Upper lobe of left lung (tissue), 6 donors: ENCODE results near the gene ARHGAP26. TPM values are rescaled to one million over a fixed set of nuclear protein-coding genes. Genes with fewer than 3 reads are reported as not detected.

Source experiments
- ATAC-seq, 2 donors: fragments of 200-7000 bp; cut with Tn5 transposase; one replicate each; pipeline ENCODE4 v1.9.1; 2022; ENCODE audit warnings: mild to moderate bottlenecking in 2 of 2, moderate library complexity in 2 of 2; ENCODE audit not compliant: low FRiP score in 2 of 2
- DNase-seq, 2 donors: peaks; one replicate each; pipeline ENCODE4 v3.0.0-alpha.2; 2019 to 2020
- H3K27ac ChIP-seq, 4 donors: fragments of 200-600 bp; sonication (generic); one replicate each; pipeline ENCODE4 v1.5.1; 2016 to 2019
- H3K27me3 ChIP-seq, 4 donors: fragments of 200-600 bp; sonication (generic); one replicate each; pipeline ENCODE4 v1.5.1; 2017 to 2019
- H3K36me3 ChIP-seq, 4 donors: fragments of 200-600 bp; sonication (generic); one replicate each; pipeline ENCODE4 v1.5.1; 2016 to 2019
- H3K4me1 ChIP-seq, 4 donors: fragments of 200-600 bp; sonication (generic); one replicate each; pipeline ENCODE4 v1.5.1; 2018 to 2019
- H3K4me3 ChIP-seq, 4 donors: fragments of 200-600 bp; sonication (generic); one replicate each; pipeline ENCODE4 v1.5.1; 2017 to 2019; ENCODE audit warnings: mild to moderate bottlenecking in 2 of 4, moderate library complexity in 1 of 4
- H3K9me3 ChIP-seq, 4 donors: fragments of 200-600 bp; sonication (generic); one replicate each; pipeline ENCODE4 v1.5.1; 2018 to 2019
- EP300 ChIP-seq, 4 donors: sonication (generic); formaldehyde crosslinking; IDR thresholded peaks; one replicate each; pipeline ENCODE4 v1.5.1; 2017; ENCODE audit warnings: antibody characterized with exemption in 4 of 4, control low read depth in 2 of 4
- POLR2A ChIP-seq, 4 donors: fragments of 450-650 bp; IDR thresholded peaks; one replicate each; pipeline ENCODE4 v1.5.1; 2016 to 2017; ENCODE audit warnings: antibody characterized with exemption in 4 of 4, mild to moderate bottlenecking in 2 of 4
- POLR2AphosphoS5 ChIP-seq, 2 donors: sonication (generic); formaldehyde crosslinking; IDR thresholded peaks; one replicate each; pipeline ENCODE4 v1.5.1; 2017; ENCODE audit warnings: antibody characterized with exemption in 2 of 2
- WGBS, 2 donors: methylation state at CpG; one replicate each; pipeline ENCODE4 v1.1.5; 2017 to 2018; 5-methylcytosine and 5-hydroxymethylcytosine counted together
- total RNA-seq, 6 donors: library from RNA; depleted of rRNA in 4 of 6; stranded (reverse); fragments of >200 nt in 4 of 6; gene quantifications; one replicate each; pipeline versions ENCODE4 v1.1.0 to v1.2.1, GENCODE V29; 2016 to 2021
- TF ChIP-seq, protein P1 (sequence below), 6 experiments: fragments of 450-650 bp in 4 of 6; fragments of 200-600 bp in 2 of 6; sonication (generic) in 2 of 6; IDR thresholded peaks; one replicate each; pipeline ENCODE4 v1.5.1; 2016 to 2019; ENCODE audit warnings: antibody characterized with exemption in 6 of 6
- donor health status: DM: no; HTN: no; CAD: no; lungs with moderate emphysema.
- donor health status: DM: no; HTN: yes; CAD: no; lungs with severe emphysema.

Gene ARHGAP26
- total RNA-seq, 6 donors from 2014 or later, result 34.9 to 90.1 (median 38.9) TPM

DNA sequence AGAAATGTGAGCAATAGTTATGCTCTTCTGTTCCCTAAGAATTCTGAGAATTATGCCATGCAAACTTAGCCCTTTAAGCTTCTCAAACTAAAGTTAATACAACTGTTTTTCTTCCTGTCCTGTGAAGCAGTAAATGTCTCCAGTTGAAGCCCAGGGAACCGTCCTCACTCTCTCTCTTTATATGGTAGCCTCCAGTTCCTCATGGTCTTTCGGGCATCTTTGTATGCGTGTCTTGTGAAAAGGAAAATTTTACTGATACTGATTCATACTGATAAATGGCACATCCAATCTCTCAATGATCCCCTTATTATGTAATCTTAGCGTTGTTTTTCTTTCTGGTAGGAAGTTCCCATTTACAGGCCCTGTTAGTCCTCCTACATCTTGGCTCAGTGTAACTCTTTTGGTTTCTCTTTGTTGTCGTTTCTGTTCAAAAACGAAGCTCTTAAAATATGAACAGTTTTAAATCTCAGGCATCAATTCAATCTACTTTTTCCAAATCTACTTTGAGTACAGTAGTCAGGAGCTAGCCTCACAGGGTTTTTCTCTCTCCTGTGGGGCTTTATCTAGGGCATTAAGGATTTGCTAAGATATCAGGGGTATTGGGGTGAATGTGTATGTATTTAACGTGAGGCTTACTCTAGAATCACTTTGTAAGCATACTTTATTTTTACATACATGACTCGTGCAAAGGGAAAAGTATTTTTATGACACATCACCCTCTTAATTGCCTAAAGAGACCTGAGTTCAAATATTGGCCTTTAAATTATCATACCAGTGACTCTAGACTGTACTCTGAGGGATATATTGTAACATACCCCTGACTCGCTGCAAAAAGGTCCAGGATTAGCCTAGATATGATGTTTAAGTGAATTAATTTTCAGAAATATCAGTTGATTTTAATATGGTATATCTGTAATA, 375.3 kb downstream of the ARHGAP26 start:
- Histone ChIP-seq H3K27ac (peak overlapping the region in 3 of 4 donors; percentile 8 to 48 (median 13)), H3K4me1 (peaks cover 4 to 25% (median 13%) of the 10 kb centered on the region in 4 donors), H3K4me3 (no peak overlapping the region), H3K36me3 (peaks cover 0 to 23% (median 5%) of the 10 kb centered on the region in 4 donors), H3K27me3 (no peaks in the 10 kb centered on the region), H3K9me3 (no peaks in the 10 kb centered on the region)
- TF ChIP-seq POLR2AphosphoS5 (IDR thresholded peaks at IDR 0.05) (no peak), POLR2A (IDR thresholded peaks at IDR 0.05) (no peak), EP300 (IDR thresholded peaks at IDR 0.05) (no peak)
- TF ChIP-seq, protein P1, sequence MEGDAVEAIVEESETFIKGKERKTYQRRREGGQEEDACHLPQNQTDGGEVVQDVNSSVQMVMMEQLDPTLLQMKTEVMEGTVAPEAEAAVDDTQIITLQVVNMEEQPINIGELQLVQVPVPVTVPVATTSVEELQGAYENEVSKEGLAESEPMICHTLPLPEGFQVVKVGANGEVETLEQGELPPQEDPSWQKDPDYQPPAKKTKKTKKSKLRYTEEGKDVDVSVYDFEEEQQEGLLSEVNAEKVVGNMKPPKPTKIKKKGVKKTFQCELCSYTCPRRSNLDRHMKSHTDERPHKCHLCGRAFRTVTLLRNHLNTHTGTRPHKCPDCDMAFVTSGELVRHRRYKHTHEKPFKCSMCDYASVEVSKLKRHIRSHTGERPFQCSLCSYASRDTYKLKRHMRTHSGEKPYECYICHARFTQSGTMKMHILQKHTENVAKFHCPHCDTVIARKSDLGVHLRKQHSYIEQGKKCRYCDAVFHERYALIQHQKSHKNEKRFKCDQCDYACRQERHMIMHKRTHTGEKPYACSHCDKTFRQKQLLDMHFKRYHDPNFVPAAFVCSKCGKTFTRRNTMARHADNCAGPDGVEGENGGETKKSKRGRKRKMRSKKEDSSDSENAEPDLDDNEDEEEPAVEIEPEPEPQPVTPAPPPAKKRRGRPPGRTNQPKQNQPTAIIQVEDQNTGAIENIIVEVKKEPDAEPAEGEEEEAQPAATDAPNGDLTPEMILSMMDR (IDR thresholded peaks at IDR 0.05), result no peak
- peak in 1 of 2 donors; percentile 36 for ATAC-seq
- no peak for DNase-seq
- WGBS, 2 donors, result 61 to 65% methylated on average over 9 of the region's 9 CpGs

DNA sequence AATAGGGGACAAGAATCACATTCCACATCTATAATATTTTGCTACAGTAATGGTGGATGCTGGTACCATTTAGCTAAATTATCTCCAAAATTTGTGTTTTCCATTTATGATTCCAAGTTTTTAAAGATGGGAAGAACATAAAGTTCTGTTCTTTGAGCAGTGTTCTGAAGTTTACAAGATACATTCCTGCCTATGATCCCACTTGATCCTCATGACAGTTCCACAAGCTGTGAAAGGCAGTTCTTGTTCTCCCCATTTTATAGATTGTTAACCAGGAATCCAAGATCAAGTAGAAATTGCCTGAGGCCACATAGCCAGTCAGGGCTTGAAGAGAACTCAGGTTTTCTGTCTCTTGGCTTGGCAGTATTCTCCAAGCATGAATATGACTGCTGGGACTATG, 376.0 kb downstream of the ARHGAP26 start:
- H3K4me1 ChIP-seq, result peaks cover 4 to 18% (median 11%) of the 10 kb centered on the region in 4 donors

DNA sequence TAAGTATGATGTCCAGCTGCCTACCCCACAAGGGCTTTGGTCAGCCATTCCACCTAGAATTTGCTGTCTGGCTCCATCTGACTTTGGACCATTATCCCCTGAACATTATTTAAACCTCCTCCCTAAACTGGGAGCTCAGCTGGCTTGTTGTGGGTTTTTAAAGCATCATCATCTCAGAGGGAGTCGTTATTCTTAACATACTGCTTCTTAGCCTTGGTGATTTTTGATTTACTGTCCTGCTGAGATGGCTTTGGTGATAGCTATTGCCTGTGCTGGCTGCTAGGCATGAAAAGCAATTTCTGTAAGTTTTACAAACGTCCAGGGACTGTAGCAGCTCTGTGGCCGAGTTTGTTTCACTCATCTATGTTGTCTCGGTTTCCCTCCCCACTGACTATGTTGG, 377.2 kb downstream of the ARHGAP26 start:
- no peaks in the 10 kb centered on the region for H3K9me3 ChIP-seq
- TF ChIP-seq POLR2AphosphoS5 (IDR thresholded peaks at IDR 0.05), result no peak
- TF ChIP-seq, protein P1 (IDR thresholded peaks at IDR 0.05), result no peak
- no peak for TF ChIP-seq POLR2A (IDR thresholded peaks at IDR 0.05)
- TF ChIP-seq EP300 (IDR thresholded peaks at IDR 0.05), result no peak
- 80 to 96% methylated on average over 3 to 4 of the region's 4 CpGs for WGBS, 2 donors
- no peak overlapping the region for H3K4me3 ChIP-seq
- peaks cover 0 to 29% (median 5%) of the 10 kb centered on the region in 4 donors for H3K36me3 ChIP-seq
- H3K27me3 ChIP-seq, result no peaks in the 10 kb centered on the region
- H3K4me1 ChIP-seq, result peaks cover 4 to 15% (median 10%) of the 10 kb centered on the region in 4 donors
- ATAC-seq (no peak), DNase-seq (no peak)
- H3K27ac ChIP-seq, result peak overlapping the region in 2 of 4 donors; percentile 26

More for the DNA sequence above, 376.0 kb downstream of the ARHGAP26 start:
- no peak for ATAC-seq
- TF ChIP-seq POLR2A (IDR thresholded peaks at IDR 0.05) (no peak), POLR2AphosphoS5 (IDR thresholded peaks at IDR 0.05) (no peak), EP300 (IDR thresholded peaks at IDR 0.05) (peak in 1 of 4 donors; percentile 11)
- Histone ChIP-seq H3K9me3 (no peaks in the 10 kb centered on the region), H3K36me3 (peaks cover 0 to 29% (median 5%) of the 10 kb centered on the region in 4 donors), H3K4me3 (no peak overlapping the region), H3K27ac (peak overlapping the region in 1 of 4 donors; percentile 8), H3K27me3 (no peaks in the 10 kb centered on the region)
- no peak for DNase-seq

DNA sequence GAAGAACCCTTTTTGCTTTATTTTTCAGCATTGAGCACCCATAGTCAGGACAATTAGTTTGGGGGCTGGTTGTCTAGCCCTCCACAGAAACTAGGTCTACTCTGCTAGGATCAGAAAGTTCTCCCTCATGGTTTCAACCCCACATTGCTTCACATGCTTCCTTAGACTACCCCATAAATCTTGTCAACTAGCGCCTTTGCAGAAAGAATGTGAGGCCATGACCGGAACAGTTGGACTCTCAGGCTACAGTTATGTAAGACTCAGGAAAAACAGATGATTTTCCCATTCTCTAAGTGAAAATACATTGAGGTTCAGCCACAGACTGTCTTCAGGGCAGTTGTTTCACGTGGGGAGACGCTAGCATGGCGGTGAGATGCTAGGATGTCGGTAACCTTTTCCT, 377.7 kb downstream of the ARHGAP26 start:
- H3K27ac ChIP-seq, result peak overlapping the region in 2 of 4 donors; percentile 26

DNA sequence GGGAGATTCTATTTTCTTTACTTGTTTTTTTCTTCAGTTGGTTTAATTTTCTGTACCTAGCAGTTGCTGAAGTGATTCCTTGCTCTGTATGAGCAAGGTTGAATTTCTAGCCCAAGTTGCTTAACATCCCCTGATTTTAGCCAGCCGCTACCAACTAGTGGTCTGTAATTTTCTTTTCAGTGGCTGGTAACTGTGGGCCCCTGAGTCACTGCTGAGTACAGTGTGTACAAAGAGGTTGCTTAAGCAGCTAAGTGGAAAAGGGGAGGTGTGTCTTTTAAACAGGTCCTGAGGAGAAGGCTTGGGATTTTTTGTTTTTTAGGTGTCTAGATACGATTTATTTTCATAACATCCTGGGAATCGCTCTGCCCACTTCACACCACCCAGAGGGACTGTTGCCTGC, 378.6 kb downstream of the ARHGAP26 start:
- WGBS, 2 donors, result 60 to 92% methylated on average over 3 of the region's 3 CpGs
- H3K9me3 ChIP-seq, result no peaks in the 10 kb centered on the region
- TF ChIP-seq, protein P1 (IDR thresholded peaks at IDR 0.05), result no peak
- TF ChIP-seq POLR2A (IDR thresholded peaks at IDR 0.05) (no peak), EP300 (IDR thresholded peaks at IDR 0.05) (no peak)
- H3K27me3 ChIP-seq, result no peaks in the 10 kb centered on the region
- peaks cover 5 to 20% (median 14%) of the 10 kb centered on the region in 4 donors for H3K4me1 ChIP-seq
- no peak overlapping the region for H3K4me3 ChIP-seq
- DNase-seq (peak in 1 of 2 donors; percentile 51), ATAC-seq (peak in 1 of 2 donors; percentile 67)
- peak overlapping the region in 2 of 4 donors; percentile 32 to 49 for H3K27ac ChIP-seq
- peaks cover 0 to 29% (median 5%) of the 10 kb centered on the region in 4 donors for H3K36me3 ChIP-seq

More for the DNA sequence above, 377.7 kb downstream of the ARHGAP26 start:
- DNase-seq (no peak), ATAC-seq (peak in 1 of 2 donors; percentile 44)
- TF ChIP-seq, protein P1 (IDR thresholded peaks at IDR 0.05), result no peak
- TF ChIP-seq EP300 (IDR thresholded peaks at IDR 0.05), result peak in 2 of 4 donors; percentile 14 to 44
- Histone ChIP-seq H3K4me1 (peaks cover 5 to 15% (median 9%) of the 10 kb centered on the region in 4 donors), H3K9me3 (no peaks in the 10 kb centered on the region), H3K27me3 (no peaks in the 10 kb centered on the region), H3K36me3 (peaks cover 0 to 29% (median 5%) of the 10 kb centered on the region in 4 donors), H3K4me3 (no peak overlapping the region)
- WGBS, 2 donors, result 71 to 85% methylated on average over 6 of the region's 6 CpGs
